Keratinocyte (primary cell): ENCODE results near the gene AKAP6.

Experiments
- CTCF ChIP-seq, 3 experiments: IDR thresholded peaks in 1 of 3; conservative IDR thresholded peaks in 1 of 3; optimal IDR thresholded peaks in 1 of 3; 2 replicates in 2 of 3; 3 replicates in 1 of 3; pipeline versions ENCODE3 to v1.5.1; 2011; ENCODE audit warnings: low read length in 3 of 3, mild to moderate bottlenecking in 3 of 3, moderate library complexity in 2 of 3, control low read depth in 1 of 3, inconsistent platforms in 1 of 3; ENCODE audit not compliant: insufficient read depth in 2 of 3; ENCODE audit errors: extremely low read depth in 1 of 3
- EZH2 ChIP-seq: IDR thresholded peaks from one replicate; pipeline ENCODE4 v1.6.1; 2012; ENCODE audit warnings: inconsistent platforms, mild to moderate bottlenecking, low read length, moderate library complexity

- no peak for TF ChIP-seq CTCF (optimal IDR thresholded peaks at IDR 0.05 in 1 of 3, IDR thresholded peaks at IDR 0.05 in 1 of 3, conservative IDR thresholded peaks at IDR 0.05 in 1 of 3; ENCODE audit: extremely low read depth in 1 of 3, insufficient read depth in 2 of 3, low read length in 3 of 3)
- no peak for TF ChIP-seq EZH2
Observed at GRCh38 chr14:32597771-32598170, 268.7 kb downstream of the AKAP6 start.
